Mesothelial cell of epicardium (in vitro differentiated cells): Measurements from ENCODE around the gene KITLG. TPM values are rescaled to one million over a fixed set of nuclear protein-coding genes. Genes with fewer than 3 reads are reported as not detected.
A peak's percentile ranks its signal among the peaks of the same experiment; 100 is the strongest.
"Not testable (repeated sequence)": the region's sequence is repeated elsewhere in the genome, so short reads cannot be mapped to it uniquely, and the experiment has no call there.

Experiments used
- DNase-seq, 2 experiments: peaks; one replicate each; pipeline ENCODE4 v3.0.0; 2021; ENCODE audit warnings: low spot score in 2 of 2; ENCODE audit not compliant: unreplicated experiment in 2 of 2
- H3K27ac Mint-ChIP-seq: 2 replicates; pipeline ENCODE4 v1.8.0; 2021; ENCODE audit warnings: mixed read lengths
- H3K27me3 Mint-ChIP-seq: 2 replicates; pipeline ENCODE4 v1.8.0; 2021; ENCODE audit warnings: low read depth, mixed read lengths
- H3K36me3 Mint-ChIP-seq: 2 replicates; pipeline ENCODE4 v1.8.0; 2021; ENCODE audit warnings: mixed read lengths
- H3K4me1 Mint-ChIP-seq: 2 replicates; pipeline ENCODE4 v1.8.0; 2021; ENCODE audit warnings: mixed read lengths
- H3K4me3 Mint-ChIP-seq: 2 replicates; pipeline ENCODE4 v1.8.0; 2021; ENCODE audit warnings: mild to moderate bottlenecking, moderate library complexity, mixed read lengths
- H3K9me3 Mint-ChIP-seq: 2 replicates; pipeline ENCODE4 v1.8.0; 2021; ENCODE audit warnings: mixed read lengths
- CTCF ChIP-seq: fragments of 200-600 bp; sonication (generic); IDR thresholded peaks from one replicate; pipeline ENCODE4 v1.5.0; 2021; ENCODE audit warnings: antibody characterized with exemption; ENCODE audit not compliant: unreplicated experiment
- total RNA-seq: library from RNA; stranded (reverse); gene quantifications from 3 replicates; pipeline ENCODE4 v1.2.1, GENCODE V29; 2021

KITLG gene, protein sequence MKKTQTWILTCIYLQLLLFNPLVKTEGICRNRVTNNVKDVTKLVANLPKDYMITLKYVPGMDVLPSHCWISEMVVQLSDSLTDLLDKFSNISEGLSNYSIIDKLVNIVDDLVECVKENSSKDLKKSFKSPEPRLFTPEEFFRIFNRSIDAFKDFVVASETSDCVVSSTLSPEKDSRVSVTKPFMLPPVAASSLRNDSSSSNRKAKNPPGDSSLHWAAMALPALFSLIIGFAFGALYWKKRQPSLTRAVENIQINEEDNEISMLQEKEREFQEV
- total RNA-seq = 13.0 to 14.4 TPM (median 13.9 TPM) in 3 replicates

GRCh38 chr12:88580051-88580871 is at the start of gene KITLG:
TSS of gene KITLG (minus strand) at chr12:88580471. CDS start at chr12:88580278, 193 bp downstream.
- Mint-ChIP-seq H3K9me3 (peaks cover 4% of the 10 kb centered on the region), H3K36me3 (peaks cover 4% of the 10 kb centered on the region), H3K27me3 (no peaks in the 10 kb centered on the region), H3K4me3 (peak within 1 kb of the TSS; percentile 93), H3K4me1 (peaks cover 37% of the 10 kb centered on the region), H3K27ac (peak within 1 kb of the TSS; percentile 92)
- no peak for TF ChIP-seq CTCF
- peak; percentile 70 to 85 for DNase-seq

GRCh38 chr12:88628856-88629509 is 48.7 kb upstream of the KITLG start:
- Mint-ChIP-seq H3K27me3 (no peaks in the 10 kb centered on the region), H3K27ac (no peak overlapping the region), H3K36me3 (no peaks in the 10 kb centered on the region), H3K4me3 (no peak overlapping the region), H3K9me3 (peaks cover 3% of the 10 kb centered on the region), H3K4me1 (peaks cover 23% of the 10 kb centered on the region)
- no peak for DNase-seq
- no peak for TF ChIP-seq CTCF

GRCh38 chr12:88628035-88628434 is 47.8 kb upstream of the KITLG start:
- H3K4me1 Mint-ChIP-seq = peaks cover 28% of the 10 kb centered on the region
- H3K36me3 Mint-ChIP-seq, H3K4me3 Mint-ChIP-seq, H3K27me3 Mint-ChIP-seq, H3K9me3 Mint-ChIP-seq, H3K27ac Mint-ChIP-seq, DNase-seq: not testable (repeated sequence)

DNA sequence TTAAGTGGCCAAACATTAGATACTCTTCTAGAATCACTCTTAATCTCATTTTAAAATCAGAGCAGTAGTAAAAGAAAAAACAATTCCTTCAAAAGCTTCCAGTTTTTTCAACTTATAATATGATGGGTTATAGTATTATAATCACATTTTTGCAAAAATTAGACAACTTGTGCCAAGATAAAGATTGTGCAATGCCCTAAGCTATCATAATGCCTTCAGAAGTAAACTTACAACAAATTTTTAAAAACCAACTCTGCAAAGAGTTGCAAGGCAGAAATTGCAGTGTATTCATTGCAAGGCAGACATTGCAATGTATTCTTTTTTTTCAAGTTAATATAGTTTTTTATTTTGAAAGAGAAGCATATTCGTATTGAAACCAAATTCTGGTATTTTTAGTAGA is 47.2 kb upstream of the KITLG start:
- Mint-ChIP-seq H3K27me3 (no peaks in the 10 kb centered on the region), H3K4me1 (peaks cover 28% of the 10 kb centered on the region), H3K9me3 (peaks cover 3% of the 10 kb centered on the region), H3K27ac (no peak overlapping the region), H3K4me3 (no peak overlapping the region), H3K36me3 (no peaks in the 10 kb centered on the region)
- no peak for DNase-seq
- no peak for TF ChIP-seq CTCF

DNA sequence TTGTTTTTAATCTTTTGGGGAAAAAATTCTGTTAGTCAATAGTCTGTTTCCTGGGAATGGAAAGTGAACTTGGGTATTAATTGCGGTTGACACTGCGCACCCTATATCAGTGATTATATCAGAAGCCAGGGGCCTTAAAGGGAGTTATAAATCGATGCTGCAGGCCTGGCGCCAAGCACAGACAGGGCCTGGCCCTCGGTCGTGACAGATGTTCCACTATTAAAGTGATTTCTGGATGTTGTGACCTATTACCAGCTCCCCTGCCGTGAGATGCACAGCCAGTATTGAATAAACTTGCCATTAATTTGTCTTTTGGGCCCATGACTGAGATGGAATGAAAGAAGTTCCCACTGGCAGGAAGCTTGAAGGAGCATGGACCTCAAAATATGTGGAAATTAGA is 45.1 kb upstream of the KITLG start:
- Mint-ChIP-seq H3K4me1 (peaks cover 28% of the 10 kb centered on the region), H3K4me3 (no peak overlapping the region), H3K36me3 (no peaks in the 10 kb centered on the region), H3K9me3 (peaks cover 14% of the 10 kb centered on the region), H3K27ac (peak overlapping the region; percentile 28), H3K27me3 (no peaks in the 10 kb centered on the region)
- no peak for TF ChIP-seq CTCF
- DNase-seq = no peak

DNA sequence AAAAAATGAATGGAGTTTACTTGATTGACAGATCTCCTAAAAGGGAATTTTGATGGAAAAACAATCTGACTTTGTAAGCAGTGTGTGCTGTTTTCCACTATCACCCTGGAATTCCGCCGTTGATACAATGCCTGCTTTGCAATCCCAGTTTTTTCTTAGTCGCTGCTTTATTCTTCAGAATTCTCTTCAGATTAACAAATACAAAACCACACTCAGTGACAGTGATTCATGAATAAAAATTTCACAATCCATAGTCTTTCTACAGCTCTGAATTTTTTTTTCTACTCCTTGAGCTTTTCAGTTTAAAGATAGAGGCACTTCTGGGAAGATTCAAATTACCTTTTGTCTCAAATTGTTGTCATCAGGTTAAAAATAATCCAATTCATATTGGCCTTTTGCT is 44.6 kb upstream of the KITLG start:
- no peak overlapping the region for H3K27ac Mint-ChIP-seq
- no peak overlapping the region for H3K4me3 Mint-ChIP-seq
- no peaks in the 10 kb centered on the region for H3K27me3 Mint-ChIP-seq
- H3K36me3 Mint-ChIP-seq = no peaks in the 10 kb centered on the region
- no peak for TF ChIP-seq CTCF
- peaks cover 28% of the 10 kb centered on the region for H3K4me1 Mint-ChIP-seq
- no peak for DNase-seq
- peaks cover 14% of the 10 kb centered on the region for H3K9me3 Mint-ChIP-seq
